Liver (tissue), 2 donors: ENCODE results near the gene GPR146.

Source experiments
- FOXA2 ChIP-seq: IDR thresholded peaks from 2 replicates; pipeline ENCODE4 v1.6.1; 2016; ENCODE audit warnings: antibody characterized with exemption
- SP1 ChIP-seq: IDR thresholded peaks from 2 replicates; pipeline ENCODE4 v1.6.1; 2018; ENCODE audit warnings: antibody characterized with exemption, mild to moderate bottlenecking
- donor health status: healthy.

- TF ChIP-seq SP1 (no peak), FOXA2 (no peak)
These were observed 16.9 kb upstream of the GPR146 start for GRCh38 chr7:1027242-1028043.
